GM21529 (cell line): ENCODE data around the gene CNTN5.
"Not testable (repeated sequence)": the region's sequence is repeated elsewhere in the genome, so short reads cannot be mapped to it uniquely, and the experiment has no call there.

Source experiments
- ATAC-seq: cut with Tn5 transposase; IDR thresholded peaks from one replicate; pipeline ENCODE4 v1.9.1; 2021; ENCODE audit not compliant: unreplicated experiment

CNTN5 gene

GRCh38 chr11:100176456-100176855, 1155.7 kb downstream of the CNTN5 start:
- no peak for ATAC-seq

DNA sequence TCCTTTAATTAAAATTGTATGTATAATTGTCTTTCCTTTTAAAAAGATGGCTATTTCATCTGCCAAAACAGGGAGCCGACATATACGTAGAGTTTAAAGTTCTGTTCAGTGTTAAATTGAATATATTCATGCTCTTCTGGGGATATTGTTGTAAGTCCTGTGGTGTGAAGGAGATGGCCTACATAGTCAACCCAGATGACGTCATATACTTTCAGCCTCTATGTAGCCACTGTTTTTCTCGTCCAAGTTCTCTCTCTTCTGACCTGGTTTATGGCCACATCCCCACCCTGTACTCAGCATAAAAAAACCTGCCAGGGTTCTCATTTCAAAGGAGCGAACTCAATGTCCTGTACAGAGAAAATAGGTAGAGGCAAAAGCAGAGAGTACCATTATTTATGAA, 1156.9 kb downstream of the CNTN5 start:
- ATAC-seq: no peak

DNA sequence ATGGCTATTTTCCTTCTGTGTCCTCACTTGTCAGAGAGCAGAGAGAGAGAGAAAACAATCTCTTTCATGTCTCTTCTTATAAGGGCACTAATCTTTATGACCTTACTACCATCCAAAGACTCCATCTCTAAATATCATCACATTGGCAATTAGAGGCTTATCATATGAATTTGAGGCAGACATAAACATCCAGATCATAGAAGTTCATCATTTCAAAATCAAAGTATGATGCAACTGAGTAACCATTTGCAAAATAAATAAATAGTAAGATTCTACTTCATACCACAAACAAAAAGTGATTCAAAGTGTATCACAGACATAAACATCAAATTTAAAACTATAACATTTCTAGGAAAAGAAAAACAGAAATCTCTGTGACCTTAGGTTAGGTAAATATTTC, 1161.6 kb downstream of the CNTN5 start:
- ATAC-seq: no peak

- no peak for ATAC-seq
Observed at GRCh38 chr11:100182927-100183326, 1162.2 kb downstream of the CNTN5 start.

DNA sequence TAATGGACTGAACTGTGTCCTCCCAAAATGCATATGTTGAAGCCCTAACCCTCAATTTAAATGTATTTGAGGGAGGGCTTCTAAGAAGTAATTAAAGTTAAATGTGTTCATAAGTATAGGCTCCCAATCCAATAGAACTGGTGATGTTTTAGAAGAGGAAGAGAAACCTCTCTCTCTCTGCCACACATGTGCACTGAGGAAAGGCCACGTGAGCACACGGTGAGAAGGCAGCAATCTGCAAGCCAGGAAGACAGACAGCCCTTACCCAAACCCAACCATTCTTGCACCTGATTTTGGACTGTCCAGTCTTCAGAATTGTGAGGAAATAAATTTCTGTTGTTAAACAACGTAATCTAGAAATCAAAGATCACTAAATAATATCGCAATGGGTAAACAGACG, 1164.8 kb downstream of the CNTN5 start:
- ATAC-seq: no peak

DNA sequence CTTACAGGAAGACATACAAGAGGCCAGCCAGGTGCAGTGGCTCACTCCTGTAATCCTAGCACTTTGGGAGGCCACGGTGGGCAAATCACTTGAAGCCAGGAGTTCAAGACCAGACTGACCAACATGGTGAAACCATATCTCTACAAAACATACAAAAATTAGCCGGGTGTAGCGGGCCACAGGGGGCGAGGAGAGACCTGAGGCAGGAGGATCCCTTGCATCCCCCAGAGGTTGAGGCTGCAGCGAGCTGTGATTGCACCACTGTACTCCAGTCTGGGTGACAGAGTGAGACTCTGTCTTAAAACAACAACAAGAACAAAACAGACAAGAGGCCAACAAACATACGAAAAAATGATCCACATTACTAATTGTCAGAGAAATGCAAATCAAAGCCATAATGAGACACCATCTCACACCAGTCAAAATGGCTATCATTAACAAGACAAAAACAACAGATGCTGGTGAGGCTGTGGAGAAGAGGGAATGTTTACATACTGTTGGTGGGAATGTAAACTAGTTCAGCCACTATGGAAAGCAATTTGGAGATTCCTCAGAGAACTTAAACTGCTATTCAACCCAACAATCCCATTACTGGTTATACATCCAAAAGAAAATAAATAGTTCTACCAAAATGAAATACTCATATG, 1167.5 kb downstream of the CNTN5 start:
- no peak for ATAC-seq

- no peak for ATAC-seq
Observed at GRCh38 chr11:100190395-100190794, 1169.6 kb downstream of the CNTN5 start.

DNA sequence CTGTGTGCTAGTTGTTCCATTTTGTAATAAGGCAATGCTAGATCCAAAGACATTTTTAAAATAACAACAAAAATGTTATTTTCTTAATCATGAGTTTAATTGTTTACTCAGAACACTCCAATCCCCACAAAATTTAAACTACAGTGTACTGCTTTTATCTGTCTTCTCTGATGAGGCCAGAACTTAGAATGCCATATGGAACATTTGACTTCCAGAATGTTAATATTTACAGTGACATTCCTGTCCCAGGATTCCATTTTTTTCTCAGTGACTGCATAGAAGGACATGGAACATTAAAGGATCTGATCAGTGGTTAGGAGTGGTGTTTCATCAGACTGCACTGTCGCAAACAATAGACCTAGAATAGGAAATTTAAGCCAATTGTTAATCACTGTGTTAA, 1171.4 kb downstream of the CNTN5 start:
- no peak for ATAC-seq

GRCh38 chr11:100203789-100204188, 1183.0 kb downstream of the CNTN5 start:
- no peak for ATAC-seq

- no peak for ATAC-seq
Observed at GRCh38 chr11:100205926-100206325, 1185.2 kb downstream of the CNTN5 start.

GRCh38 chr11:100208207-100208606, 1187.5 kb downstream of the CNTN5 start:
- no peak for ATAC-seq

- ATAC-seq: no peak
Observed at GRCh38 chr11:100214791-100215190, 1194.0 kb downstream of the CNTN5 start.

GRCh38 chr11:100220801-100221200, 1200.1 kb downstream of the CNTN5 start:
- ATAC-seq: no peak

GRCh38 chr11:100221791-100222190, 1201.0 kb downstream of the CNTN5 start:
- ATAC-seq: no peak

- ATAC-seq: no peak
Observed at GRCh38 chr11:100224541-100225034, 1203.8 kb downstream of the CNTN5 start.

- ATAC-seq: no peak
Observed at GRCh38 chr11:100229086-100229485, 1208.3 kb downstream of the CNTN5 start.

GRCh38 chr11:100232006-100232405, 1211.3 kb downstream of the CNTN5 start:
- ATAC-seq: no peak

DNA sequence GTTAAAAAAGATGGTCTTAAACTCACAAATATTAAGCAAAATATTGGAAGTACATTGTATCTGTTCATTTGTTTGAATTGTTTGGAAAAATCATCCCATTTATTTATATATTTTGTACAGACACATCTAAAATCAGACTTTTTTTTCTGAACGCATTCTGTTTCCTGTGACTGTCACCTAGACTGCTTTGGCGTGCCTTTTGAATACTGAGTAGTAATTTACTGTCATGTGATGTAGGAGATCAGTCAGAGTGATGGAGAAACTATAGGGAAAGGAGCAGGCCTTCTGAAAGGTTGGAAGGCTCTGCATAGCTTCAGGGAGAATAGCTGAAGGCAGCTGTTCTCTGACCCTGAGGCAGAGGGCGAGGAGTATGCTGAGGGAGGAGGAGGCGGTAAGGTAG, 1214.3 kb downstream of the CNTN5 start:
- no peak for ATAC-seq

DNA sequence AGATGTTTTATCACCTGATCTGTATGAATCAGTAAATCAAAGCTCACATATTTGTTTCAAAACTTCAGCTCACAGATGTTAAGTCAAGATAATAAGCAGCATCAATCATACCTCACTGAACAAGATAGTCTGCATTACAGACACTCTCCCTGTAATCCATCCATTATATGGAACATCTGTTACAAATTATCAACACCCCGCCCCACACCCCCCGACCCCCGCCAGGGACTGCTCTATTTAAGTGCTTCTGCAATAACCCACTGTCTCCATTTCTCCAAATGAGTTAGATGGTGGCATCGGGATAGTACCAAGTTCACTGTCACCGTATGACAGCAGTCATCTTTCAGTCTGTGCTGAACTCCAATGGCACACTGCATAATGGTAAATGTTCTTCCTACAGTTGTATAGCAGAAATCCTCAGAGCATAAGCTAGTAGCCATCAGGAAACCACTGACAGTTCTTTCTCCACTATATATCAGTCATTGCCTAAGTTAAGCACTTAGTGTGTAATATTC, 1219.3 kb downstream of the CNTN5 start:
- ATAC-seq: no peak

DNA sequence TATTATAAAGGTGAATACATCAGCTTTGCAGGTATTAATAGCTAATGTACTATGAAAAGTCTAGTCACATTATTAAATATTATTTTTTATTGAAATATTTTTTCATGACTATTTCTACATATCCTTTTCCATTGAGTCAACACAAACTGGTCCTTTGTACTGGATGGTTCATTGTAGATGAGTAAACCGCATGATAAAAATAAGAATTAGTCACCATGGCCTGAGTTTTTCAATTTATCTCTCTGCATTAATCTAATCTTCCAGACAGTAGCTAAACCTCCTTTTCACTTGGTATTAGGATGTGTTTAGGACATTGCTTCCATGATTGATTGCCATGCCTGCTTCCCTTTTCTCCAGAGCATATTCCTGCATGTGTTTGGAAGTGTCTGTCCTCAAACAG, 1227.0 kb downstream of the CNTN5 start:
- no peak for ATAC-seq

DNA sequence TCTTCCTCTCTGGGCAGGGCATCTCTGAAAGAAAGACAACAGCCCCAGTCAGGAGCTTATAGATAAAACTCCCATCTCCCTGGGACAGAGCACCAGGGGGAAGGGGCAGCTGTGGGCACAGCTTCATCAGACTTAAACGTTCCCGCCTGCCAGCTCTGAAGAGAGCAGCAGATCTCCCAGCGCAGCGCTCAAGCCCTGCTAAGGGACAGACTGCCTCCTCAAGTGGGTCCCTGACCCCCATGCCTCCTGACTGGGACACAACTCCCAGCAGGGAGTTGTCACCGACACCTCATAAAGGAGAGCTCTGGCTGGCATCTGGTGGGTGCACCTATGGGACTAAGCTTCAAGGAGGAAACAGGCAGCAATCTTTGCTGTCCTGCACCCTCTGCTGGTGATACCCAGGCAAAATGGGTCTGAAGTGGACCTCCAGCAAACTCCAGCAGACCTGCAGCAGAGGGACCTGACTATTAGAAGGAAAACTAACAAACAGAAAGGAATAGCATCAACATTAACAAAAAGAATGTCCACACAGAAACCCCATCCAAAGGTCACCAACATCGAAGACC, 1236.6 kb downstream of the CNTN5 start:
- ATAC-seq: not testable (repeated sequence)

DNA sequence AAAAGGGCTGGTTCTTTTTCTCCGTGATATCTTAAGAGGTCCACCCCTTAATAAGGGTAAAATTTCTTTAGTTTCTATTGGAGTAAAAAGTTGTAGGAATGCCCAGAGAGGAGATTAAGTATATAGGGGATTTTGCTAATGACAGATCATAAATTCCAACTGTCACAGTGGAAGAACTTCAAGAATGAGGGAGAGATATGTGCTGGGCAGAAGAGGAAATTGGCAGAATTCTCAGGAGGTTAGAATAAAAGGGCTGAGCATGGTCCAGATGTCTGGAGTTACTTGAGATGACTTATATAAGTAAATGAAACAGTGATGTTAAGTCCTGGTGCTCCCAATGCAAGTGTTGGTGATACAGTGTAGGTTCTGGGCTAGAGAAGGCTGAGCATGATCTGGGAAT, 1248.8 kb downstream of the CNTN5 start:
- ATAC-seq: no peak
